ENCODE measurements around the gene CCDC7.
"Not testable (repeated sequence)": the region's sequence is repeated elsewhere in the genome, so short reads cannot be mapped to it uniquely, and the experiment has no call there.

Gene CCDC7

DNA sequence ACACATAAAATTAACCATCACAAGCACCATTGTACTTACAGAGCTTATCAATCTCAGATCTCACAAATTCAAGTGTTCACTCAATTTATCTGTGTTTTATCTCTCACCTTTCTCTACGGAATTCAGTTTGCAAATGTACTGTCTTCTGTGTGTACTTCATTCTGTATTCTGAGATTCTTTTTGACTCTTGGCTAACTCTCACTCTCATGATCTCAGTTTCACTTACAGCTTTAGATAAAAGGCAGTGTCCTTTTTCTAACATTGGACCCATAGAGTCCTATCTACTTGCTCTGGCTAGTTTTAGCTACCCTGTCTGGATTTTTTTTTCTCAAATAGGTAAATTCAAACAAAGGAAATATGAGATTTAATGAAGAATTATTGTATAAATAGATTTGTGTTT lies 176.0 kb downstream of the CCDC7 start:
- no peak overlapping the region for H3K4me3 ChIP-seq (replicated peaks; ENCODE audit: low read depth, low read length)
- TF ChIP-seq, protein P1, sequence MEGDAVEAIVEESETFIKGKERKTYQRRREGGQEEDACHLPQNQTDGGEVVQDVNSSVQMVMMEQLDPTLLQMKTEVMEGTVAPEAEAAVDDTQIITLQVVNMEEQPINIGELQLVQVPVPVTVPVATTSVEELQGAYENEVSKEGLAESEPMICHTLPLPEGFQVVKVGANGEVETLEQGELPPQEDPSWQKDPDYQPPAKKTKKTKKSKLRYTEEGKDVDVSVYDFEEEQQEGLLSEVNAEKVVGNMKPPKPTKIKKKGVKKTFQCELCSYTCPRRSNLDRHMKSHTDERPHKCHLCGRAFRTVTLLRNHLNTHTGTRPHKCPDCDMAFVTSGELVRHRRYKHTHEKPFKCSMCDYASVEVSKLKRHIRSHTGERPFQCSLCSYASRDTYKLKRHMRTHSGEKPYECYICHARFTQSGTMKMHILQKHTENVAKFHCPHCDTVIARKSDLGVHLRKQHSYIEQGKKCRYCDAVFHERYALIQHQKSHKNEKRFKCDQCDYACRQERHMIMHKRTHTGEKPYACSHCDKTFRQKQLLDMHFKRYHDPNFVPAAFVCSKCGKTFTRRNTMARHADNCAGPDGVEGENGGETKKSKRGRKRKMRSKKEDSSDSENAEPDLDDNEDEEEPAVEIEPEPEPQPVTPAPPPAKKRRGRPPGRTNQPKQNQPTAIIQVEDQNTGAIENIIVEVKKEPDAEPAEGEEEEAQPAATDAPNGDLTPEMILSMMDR (IDR thresholded peaks at IDR 0.05; ENCODE audit: low read depth, low read length, missing control alignments): no peak
- no peak for DNase-seq (ENCODE audit: extremely low read depth, low read depth)

DNA sequence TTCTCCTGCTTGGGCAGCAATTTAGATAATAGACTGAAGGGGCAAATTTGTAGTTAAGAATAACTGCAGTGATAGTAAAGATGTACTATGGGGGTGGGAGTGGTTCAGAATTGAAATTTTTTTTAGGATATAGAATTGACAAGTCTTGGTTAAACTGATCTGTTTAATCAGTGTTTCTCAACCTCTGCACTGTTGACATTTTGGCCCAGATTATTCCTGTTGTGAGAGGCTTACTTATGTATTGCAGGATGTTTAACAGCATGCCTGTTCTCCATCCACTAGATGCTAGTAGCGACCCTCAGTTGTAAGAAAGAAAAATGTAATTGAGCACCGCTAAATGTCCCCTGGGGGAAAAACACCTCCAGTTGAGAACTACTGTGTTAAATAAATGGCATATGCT lies 176.5 kb downstream of the CCDC7 start:
- H3K4me3 ChIP-seq (replicated peaks; ENCODE audit: low read depth, low read length): no peak overlapping the region
- TF ChIP-seq, protein P1 (IDR thresholded peaks at IDR 0.05; ENCODE audit: low read depth, low read length, missing control alignments): no peak
- DNase-seq (ENCODE audit: extremely low read depth, low read depth): no peak

DNA sequence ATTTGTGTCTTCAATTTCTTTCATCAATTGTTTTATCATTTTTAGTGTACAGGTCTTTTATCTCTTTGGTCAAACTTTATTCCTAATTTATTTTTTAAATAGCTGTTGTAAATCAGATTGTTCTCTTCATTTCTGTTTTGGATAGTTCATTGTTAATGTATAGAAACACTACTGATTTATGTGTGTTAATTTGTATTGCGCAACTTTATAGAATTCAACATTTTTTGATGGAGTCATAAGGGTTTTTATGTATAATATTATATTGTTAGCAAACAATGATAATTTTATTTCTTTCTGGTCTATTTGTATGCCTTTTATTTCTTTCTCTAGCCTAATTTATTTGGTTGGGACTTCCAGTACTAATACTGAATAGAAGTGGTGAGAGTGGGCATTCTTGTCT lies 181.2 kb downstream of the CCDC7 start:
- TF ChIP-seq, protein P1 (IDR thresholded peaks at IDR 0.05; ENCODE audit: low read depth, low read length, missing control alignments): no peak
- no peak overlapping the region for H3K4me3 ChIP-seq (replicated peaks; ENCODE audit: low read depth, low read length)
- no peak for DNase-seq (ENCODE audit: extremely low read depth, low read depth)

DNA sequence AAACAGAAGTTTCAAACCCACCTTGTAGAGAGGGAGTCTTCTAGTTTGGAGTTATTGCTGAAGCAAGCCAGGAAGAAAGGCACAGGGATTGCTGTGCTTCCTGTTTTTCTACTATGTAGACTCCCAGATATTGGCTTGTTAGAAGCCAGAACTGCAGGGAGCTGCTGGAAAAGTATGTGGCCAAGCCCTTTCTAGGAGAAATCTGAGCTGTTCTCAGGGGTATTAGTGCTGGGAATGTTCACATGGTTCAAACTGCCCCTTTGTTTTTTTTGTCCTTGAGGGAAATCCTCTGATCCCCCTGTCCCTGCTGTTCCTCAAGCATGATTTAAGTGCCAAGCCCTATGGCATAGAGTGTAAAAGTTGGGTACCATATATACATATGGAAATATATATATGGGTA lies 184.0 kb downstream of the CCDC7 start:
- DNase-seq (ENCODE audit: extremely low read depth, low read depth): no peak
- TF ChIP-seq, protein P1 (IDR thresholded peaks at IDR 0.05; ENCODE audit: low read depth, low read length, missing control alignments): no peak
- no peak overlapping the region for H3K4me3 ChIP-seq (replicated peaks; ENCODE audit: low read depth, low read length)

DNA sequence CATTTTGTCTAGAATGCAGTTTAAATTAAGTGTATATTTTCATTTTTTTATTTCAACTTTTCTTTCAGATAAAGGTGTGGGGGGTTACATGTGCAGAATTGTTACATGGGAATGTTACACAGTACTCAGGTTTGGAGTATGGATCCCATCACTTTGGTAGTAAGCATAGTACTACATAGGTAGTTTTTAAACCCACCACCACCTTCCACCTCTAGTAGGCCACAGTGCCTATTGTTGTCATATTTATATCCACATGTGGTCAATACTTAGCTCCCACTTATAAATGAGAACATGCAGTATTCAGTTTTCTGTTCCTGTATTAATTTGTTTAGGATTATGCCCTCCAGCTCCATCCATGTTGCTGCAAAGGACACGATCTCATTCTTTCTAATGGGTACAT lies 200.6 kb downstream of the CCDC7 start:
- no peak for DNase-seq (ENCODE audit: extremely low read depth, low read depth)
- TF ChIP-seq, protein P1 (IDR thresholded peaks at IDR 0.05; ENCODE audit: low read depth, low read length, missing control alignments): no peak
- H3K4me3 ChIP-seq (replicated peaks; ENCODE audit: low read depth, low read length): no peak overlapping the region

- no peak for DNase-seq (ENCODE audit: extremely low read depth, low read depth)
- TF ChIP-seq, protein P1 (IDR thresholded peaks at IDR 0.05; ENCODE audit: low read depth, low read length, missing control alignments): no peak
- no peak overlapping the region for H3K4me3 ChIP-seq (replicated peaks; ENCODE audit: low read depth, low read length)
Observed at GRCh38 chr10:32650246-32650655, 204.3 kb downstream of the CCDC7 start.

- DNase-seq (ENCODE audit: extremely low read depth, low read depth); H3K4me3 ChIP-seq (replicated peaks; ENCODE audit: low read depth, low read length): not testable (repeated sequence)
Observed at GRCh38 chr10:32657430-32657829, 211.5 kb downstream of the CCDC7 start.
